Muscle of arm (tissue), 12 donors: Measurements from ENCODE around the gene IPPK. TPM values are rescaled to one million over a fixed set of nuclear protein-coding genes. Genes with fewer than 3 reads are reported as not detected.

Experiments
- DNase-seq: peaks from one replicate; pipeline ENCODE4 v3.0.0-alpha.2; 2013
- polyA plus RNA-seq, 12 donors: library from polyadenylated mRNA; unstranded; fragments of 120-200 nt; gene quantifications; one replicate each; pipeline ENCODE4 v1.2.1, GENCODE V29; 2013; ENCODE audit not compliant: insufficient read length in 12 of 12

IPPK gene
- polyA plus RNA-seq, 12 donors = 5.9 to 10.2 (median 8.5) TPM; not detected in 1

GRCh38 chr9:92617195-92617813 is 52.6 kb downstream of the IPPK start:
- no peak for DNase-seq

- no peak for DNase-seq
Observed at GRCh38 chr9:92616655-92617111, 53.2 kb downstream of the IPPK start.

- peak; percentile 77 for DNase-seq
Observed at GRCh38 chr9:92616199-92616641, 53.7 kb downstream of the IPPK start.

- no peak for DNase-seq
Observed at GRCh38 chr9:92615790-92616189, 54.1 kb downstream of the IPPK start.

- no peak for DNase-seq
Observed at GRCh38 chr9:92614763-92615461, 55.0 kb downstream of the IPPK start.

GRCh38 chr9:92614123-92614510 is 55.8 kb downstream of the IPPK start:
- DNase-seq = no peak

GRCh38 chr9:92613268-92614122 is 56.4 kb downstream of the IPPK start:
- DNase-seq = no peak

- no peak for DNase-seq
Observed at GRCh38 chr9:92612816-92613215, 57.1 kb downstream of the IPPK start.

GRCh38 chr9:92612292-92612691 is 57.6 kb downstream of the IPPK start:
- no peak for DNase-seq

- peak; percentile 80 for DNase-seq
Observed at GRCh38 chr9:92611621-92612285, 58.2 kb downstream of the IPPK start.

GRCh38 chr9:92610470-92611420 is 59.2 kb downstream of the IPPK start:
- no peak for DNase-seq

GRCh38 chr9:92608909-92609445 is 61.0 kb downstream of the IPPK start:
- peak; percentile 81 for DNase-seq

GRCh38 chr9:92608241-92608908 is 61.6 kb downstream of the IPPK start:
- no peak for DNase-seq

GRCh38 chr9:92607773-92608172 is 62.2 kb downstream of the IPPK start:
- peak; percentile 66 for DNase-seq

- peak; percentile 66 for DNase-seq
Observed at GRCh38 chr9:92607088-92607487, 62.8 kb downstream of the IPPK start.

- DNase-seq = no peak
Observed at GRCh38 chr9:92605224-92605623, 64.7 kb downstream of the IPPK start.

GRCh38 chr9:92603990-92604389 is 65.9 kb downstream of the IPPK start:
- no peak for DNase-seq

- DNase-seq = no peak
Observed at GRCh38 chr9:92603100-92603499, 66.8 kb downstream of the IPPK start.

GRCh38 chr9:92602413-92602812 is 67.5 kb downstream of the IPPK start:
- no peak for DNase-seq

GRCh38 chr9:92601451-92601850 is 68.5 kb downstream of the IPPK start:
- DNase-seq = no peak
